HepG2 (cell line): ENCODE measurements around the gene PNPLA2. TPM values are rescaled to one million over a fixed set of nuclear protein-coding genes. Genes with fewer than 3 reads are reported as not detected.
A peak's percentile ranks its signal among the peaks of the same experiment; 100 is the strongest.

Experiments
- ATAC-seq: fragments of 200-7000 bp; cut with Tn5 transposase; 3 replicates; pipeline ENCODE4 v1.9.1; 2020; ENCODE audit warnings: mild to moderate bottlenecking, moderate library complexity
- BruUV-seq: library from RNA; stranded (reverse); fragments of 400-500 nt; replicated peaks from 2 replicates; lab custom pipeline; 2021; lab: Mats Ljungman, UMichigan
- CTCF ChIA-PET: fragments of 300-600 bp; formaldehyde crosslinking; extraction: SDS; loops from one replicate; lab custom pipeline; 2021; ENCODE audit warnings: low total read pairs, inconsistent platforms, low intra/inter-chr PET ratio; lab: Yijun Ruan, JAX
- POLR2A ChIA-PET: fragments of 350-600 bp; sonication (Branson Sonifier 250); formaldehyde crosslinking; loops from one replicate; lab custom pipeline; 2020; ENCODE audit warnings: antibody characterized with exemption, inconsistent platforms; lab: Yijun Ruan, JAX
- DNase-seq: peaks from one replicate; pipeline ENCODE4 v3.0.0-alpha.2; 2015; ENCODE audit warnings: low spot score
- FAIRE-seq: peaks from 3 replicates; lab custom pipeline; 2011; peaks lifted over from hg19 to GRCh38; lab: Jason Lieb, UNC
- H2AFZ ChIP-seq: one replicate; pipeline ENCODE4 v1.6.1; 2011; ENCODE audit warnings: low read length, inconsistent platforms
- H3K27ac ChIP-seq: fragments of 300-600 bp; 3 replicates; pipeline ENCODE4 v1.8.0; 2011; ENCODE audit warnings: mixed run types, mild to moderate bottlenecking, mixed read lengths, low read length, inconsistent platforms; ENCODE audit not compliant: insufficient read depth; ENCODE audit errors: extremely low read length
- H3K27me3 ChIP-seq, 2 experiments: fragments of 200-600 bp in 1 of 2; 2 replicates in 1 of 2; 3 replicates in 1 of 2; pipeline versions ENCODE4 v1.6.0 to v1.8.0; 2011; ENCODE audit warnings: low read length in 2 of 2, mild to moderate bottlenecking in 2 of 2, moderate library complexity in 2 of 2, inconsistent platforms in 1 of 2; ENCODE audit not compliant: insufficient read depth in 2 of 2, control insufficient read depth in 1 of 2
- H3K36me3 ChIP-seq, 2 experiments: fragments of 200-600 bp in 1 of 2; replicated peaks in 1 of 2; 2 replicates in 1 of 2; 3 replicates in 1 of 2; pipeline versions ENCODE4 v1.5.1 to v1.8.0; 2011; ENCODE audit warnings: low read length in 2 of 2, inconsistent platforms in 1 of 2; ENCODE audit not compliant: insufficient read depth in 2 of 2, control insufficient read depth in 1 of 2
- H3K4me1 ChIP-seq: 2 replicates; pipeline ENCODE4 v1.5.1; 2012; ENCODE audit warnings: low read length, inconsistent platforms; ENCODE audit not compliant: insufficient read depth
- H3K4me2 ChIP-seq: 2 replicates; pipeline ENCODE4 v1.6.0; 2011; ENCODE audit warnings: low read depth, low read length, inconsistent platforms
- H3K4me3 ChIP-seq, 3 experiments: fragments of 200-600 bp in 1 of 3; sonication (generic), shearing (Covaris generic) in 1 of 3; replicated peaks in 1 of 3; 2 replicates each; pipeline ENCODE4 v1.5.1; 2011 to 2016; ENCODE audit warnings: low read length in 3 of 3, inconsistent platforms in 2 of 3, low read depth in 2 of 3, mild to moderate bottlenecking in 2 of 3, control low read depth in 1 of 3, mixed read lengths in 1 of 3; ENCODE audit not compliant: insufficient read depth in 1 of 3
- H3K79me2 ChIP-seq: one replicate; pipeline ENCODE4 v1.6.1; 2011; ENCODE audit warnings: low read length, inconsistent platforms; ENCODE audit not compliant: insufficient read depth
- H3K9ac ChIP-seq: 2 replicates; pipeline ENCODE4 v1.6.0; 2011; ENCODE audit warnings: mild to moderate bottlenecking, low read depth, low read length, inconsistent platforms; ENCODE audit not compliant: insufficient read depth
- H3K9me3 ChIP-seq: 2 replicates; pipeline ENCODE4 v1.5.1; 2012; ENCODE audit warnings: mild to moderate bottlenecking, low read length
- H4K20me1 ChIP-seq: 2 replicates; pipeline ENCODE4 v1.6.0; 2011; ENCODE audit warnings: inconsistent platforms, mild to moderate bottlenecking, low read length, moderate library complexity; ENCODE audit not compliant: insufficient read depth
- AGO2 ChIP-seq: fragments of 200-400 bp; formaldehyde crosslinking; optimal IDR thresholded peaks from 2 replicates; pipeline ENCODE3; 2017; ENCODE audit warnings: mild to moderate bottlenecking, low read depth, low read length, moderate library complexity
- KDM3A ChIP-seq: IDR thresholded peaks from 2 replicates; pipeline ENCODE4 v1.6.1; 2018; ENCODE audit warnings: low read depth, missing compliant biosample characterization
- ZNF788 ChIP-seq: sonication (generic); formaldehyde crosslinking; IDR thresholded peaks from 2 replicates; pipeline ENCODE4 v1.5.0; 2020; ENCODE audit warnings: mild to moderate bottlenecking, missing genetic modification reagents, borderline replicate concordance
- WGBS: methylation state at CpG from one replicate; pipeline ENCODE4 v1.1.6; 2017; ENCODE audit warnings: low lambda C conversion rate; 5-methylcytosine and 5-hydroxymethylcytosine counted together
- in situ Hi-C: cut with HindIII; loops from 2 replicates; pipeline ENCODE4 v1.10.0; 2017; ENCODE audit warnings: low pct_unique_long_range_greater_than_20kb; ENCODE audit not compliant: extremely low pct_ligation_motif_present
- intact Hi-C: fragments of 100-400 bp; cut with micrococcal nuclease; formaldehyde crosslinking; loops from one replicate; pipeline ENCODE4 v1.10.0; 2022; ENCODE audit not compliant: unreplicated experiment
- polyA plus RNA-seq, 8 experiments: library from polyadenylated mRNA; depleted of rRNA in 3 of 8; stranded (reverse) in 7 of 8; unstranded in 1 of 8; fragments of >200 nt; fragmentation: Illumina TruSeq in 4 of 8; extraction: Trizol in 4 of 8; gene quantifications; 2 replicates each; pipeline versions ENCODE4 v1.2.1 to v1.2.3, GENCODE V29; 2011 to 2016; ENCODE audit warnings: low read depth in 4 of 8, missing spikeins in 1 of 8, mixed read lengths in 1 of 8; ENCODE audit not compliant: insufficient read depth in 1 of 8
- total RNA-seq, 5 experiments: library from RNA; depleted of rRNA; stranded (reverse); fragments of >200 nt; fragmentation: Illumina TruSeq; extraction: Trizol; gene quantifications; 2 replicates each; pipeline ENCODE4 v1.2.3, GENCODE V29; 2016; ENCODE audit warnings: low read depth in 1 of 5
- TF ChIP-seq, protein P1 (sequence below): IDR thresholded peaks from 2 replicates; pipeline ENCODE4 v1.6.1; 2016; ENCODE audit warnings: missing compliant biosample characterization, missing genetic modification reagents, borderline replicate concordance

Gene PNPLA2
- total and polyA plus RNA-seq, 2 of the 13 experiments (the other 11 are each of a cell fraction or from before 2014, with no cell fraction given): 10.5 to 43.2 TPM

DNA sequence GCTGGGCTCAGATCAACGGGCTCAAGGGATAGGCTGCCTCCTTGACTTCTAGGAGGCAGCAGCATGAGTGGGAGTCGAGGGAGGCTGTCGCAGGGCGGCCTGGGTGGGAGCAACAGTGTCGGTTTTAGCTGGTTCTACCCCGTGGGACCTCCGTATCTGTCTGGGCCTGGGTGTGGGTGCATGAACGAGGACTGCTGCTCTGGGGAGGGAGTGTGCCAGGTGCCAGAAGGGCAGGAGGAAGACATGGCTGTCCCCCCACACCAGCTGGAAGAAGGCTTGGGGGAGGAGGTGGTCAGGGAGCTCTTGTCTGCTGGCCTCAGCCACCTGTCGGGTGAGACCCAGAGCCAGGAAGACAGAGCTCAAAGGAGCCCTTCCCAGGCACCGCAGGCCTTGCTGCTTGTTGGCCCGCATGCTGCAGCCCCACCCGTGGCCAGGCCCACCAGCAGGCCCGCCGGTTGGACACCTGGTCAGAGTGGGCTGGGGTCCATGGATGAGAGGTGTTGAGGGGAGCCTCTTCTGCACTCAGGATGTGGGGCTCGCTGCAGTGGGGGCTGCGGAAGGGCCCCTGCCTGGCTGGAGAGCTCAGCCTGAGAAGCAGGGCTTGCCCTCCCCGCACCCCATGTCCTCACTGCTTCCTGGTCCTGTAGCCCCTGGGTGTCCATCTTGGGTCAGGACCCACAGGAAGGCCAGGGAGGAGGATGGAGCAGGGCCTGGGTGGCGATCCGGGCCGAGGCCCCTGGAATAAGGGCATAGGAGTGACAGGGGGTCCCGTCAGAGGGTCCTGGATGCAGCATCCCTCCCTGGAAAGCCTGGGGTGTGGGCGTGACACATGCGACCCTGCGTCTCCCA is 32.3 kb upstream of the PNPLA2 start:
- Histone ChIP-seq H3K36me3 (peaks cover 0 to 2% of the 10 kb centered on the region in 2 experiments; a peak in 1 of 5 replicates), H3K4me2 (no peak overlapping the region), H3K4me3 (no peak overlapping the region), H4K20me1 (no peaks in the 10 kb centered on the region), H3K27ac (no peak overlapping the region), H3K4me1 (peaks cover 21% of the 10 kb centered on the region), H3K9me3 (no peaks in the 10 kb centered on the region), H3K79me2 (no peaks in the 10 kb centered on the region), H2AFZ (no peak overlapping the region), H3K27me3 (peaks cover 0 to 2% of the 10 kb centered on the region in 2 experiments; a peak in 1 of 5 replicates), H3K9ac (no peak overlapping the region)
- in situ Hi-C loops: no loop called here
- 89% methylated on average over 14 of the region's 24 CpGs for WGBS
- BruUV-seq: no TSS peak
- DNase-seq (no peak), FAIRE-seq (no peak), ATAC-seq (no peak)
- POLR2A ChIA-PET: interaction anchor here (1.3 kb wide), 1 partner anchor 10 kb away, joined by 3 read pairs; no protein-coding TSS in a partner anchor
- intact Hi-C loops: no loop called here
- TF ChIP-seq, protein P1, sequence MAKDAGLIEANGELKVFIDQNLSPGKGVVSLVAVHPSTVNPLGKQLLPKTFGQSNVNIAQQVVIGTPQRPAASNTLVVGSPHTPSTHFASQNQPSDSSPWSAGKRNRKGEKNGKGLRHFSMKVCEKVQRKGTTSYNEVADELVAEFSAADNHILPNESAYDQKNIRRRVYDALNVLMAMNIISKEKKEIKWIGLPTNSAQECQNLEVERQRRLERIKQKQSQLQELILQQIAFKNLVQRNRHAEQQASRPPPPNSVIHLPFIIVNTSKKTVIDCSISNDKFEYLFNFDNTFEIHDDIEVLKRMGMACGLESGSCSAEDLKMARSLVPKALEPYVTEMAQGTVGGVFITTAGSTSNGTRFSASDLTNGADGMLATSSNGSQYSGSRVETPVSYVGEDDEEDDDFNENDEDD (CRISPR knock-in tag): no peak
- TF ChIP-seq AGO2: peak; percentile 66
- CTCF ChIA-PET: no interaction called here

DNA sequence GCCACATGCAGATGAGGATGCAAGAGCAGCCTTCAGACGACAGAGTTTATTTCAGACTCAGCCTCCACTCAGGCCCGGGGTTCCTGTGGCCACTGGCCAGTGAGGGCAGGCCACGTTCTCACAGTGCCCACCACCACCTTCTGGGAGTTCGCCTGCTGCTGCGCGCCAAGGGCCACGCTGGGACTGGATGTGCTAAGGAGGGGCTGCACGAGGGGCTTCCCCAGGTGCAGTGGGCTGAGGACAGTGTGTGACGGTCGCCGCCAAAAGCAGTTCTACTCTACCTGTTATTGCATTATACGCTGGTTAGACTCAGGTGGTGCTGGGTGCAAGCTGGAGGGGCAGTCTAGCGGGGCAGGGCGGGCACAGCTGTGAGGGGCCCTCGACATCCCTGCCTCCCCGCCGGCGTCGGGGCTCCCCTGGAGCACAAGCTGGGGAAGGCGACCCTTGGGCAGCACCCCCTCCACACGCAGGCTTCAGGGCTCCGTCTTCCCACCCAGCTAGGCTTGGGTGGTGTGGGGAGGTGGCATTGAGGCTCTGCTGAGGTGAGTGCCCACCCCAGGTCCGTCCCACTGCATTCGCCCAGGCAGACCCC is 31.5 kb upstream of the PNPLA2 start:
- no peak for FAIRE-seq
- Histone ChIP-seq H3K4me3 (no peak overlapping the region), H3K27me3 (peaks cover 0 to 2% of the 10 kb centered on the region in 2 experiments; a peak in 1 of 5 replicates), H3K9me3 (no peaks in the 10 kb centered on the region), H3K27ac (no peak overlapping the region), H3K9ac (no peak overlapping the region), H3K79me2 (no peaks in the 10 kb centered on the region)
- intact Hi-C loops (no loop called here), in situ Hi-C loops (no loop called here)
- CTCF ChIA-PET: no interaction called here
- no peak for DNase-seq
- WGBS: 93% methylated on average over 16 of the region's 24 CpGs
- no peak for TF ChIP-seq ZNF788 (CRISPR knock-in tag)
- TF ChIP-seq AGO2: peak; percentile 18
- no peak for TF ChIP-seq KDM3A (CRISPR knock-in tag)
- TF ChIP-seq, all 625 proteins: peak for 1
- Histone ChIP-seq H3K4me1 (peaks cover 21% of the 10 kb centered on the region), H3K4me2 (no peak overlapping the region), H3K36me3 (peaks cover 0 to 2% of the 10 kb centered on the region in 2 experiments; a peak in 1 of 5 replicates), H2AFZ (no peak overlapping the region), H4K20me1 (no peaks in the 10 kb centered on the region)
- BruUV-seq: no TSS peak
- no peak for ATAC-seq
- POLR2A ChIA-PET: interaction anchor here (1.3 kb wide), 1 partner anchor 9 kb away, joined by 3 read pairs; no protein-coding TSS in a partner anchor
